SK-N-SH (cell line): ENCODE results near the gene MOK. TPM values are rescaled to one million over a fixed set of nuclear protein-coding genes. Genes with fewer than 3 reads are reported as not detected.

Experiments
- CTCF ChIA-PET: fragments of 300-600, 350-600 bp; formaldehyde crosslinking; extraction: SDS; loops from one replicate; lab custom pipeline; 2021; lab: Yijun Ruan, JAX
- POLR2A ChIA-PET: fragments of 350-600 bp; sonication (Branson Sonifier 250); formaldehyde crosslinking; extraction: SDS; loops from one replicate; lab custom pipeline; 2020; ENCODE audit warnings: antibody characterized with exemption, inconsistent platforms; lab: Yijun Ruan, JAX
- DNase-seq: peaks from one replicate; pipeline ENCODE4 v3.0.0; 2012
- H2AFZ ChIP-seq: fragments of 200-600 bp; sonication (generic); 2 replicates; pipeline ENCODE4 v1.8.1; 2016; ENCODE audit warnings: antibody characterized with exemption, mild to moderate bottlenecking, low read depth
- H3F3A ChIP-seq: fragments of 200-600 bp; sonication (generic); replicated peaks from 2 replicates; pipeline ENCODE3; 2016; ENCODE audit warnings: antibody characterized with exemption, mild to moderate bottlenecking; ENCODE audit not compliant: insufficient read depth
- H3K27ac ChIP-seq, 2 experiments: fragments of 200-500 bp in 1 of 2; fragments of 200-600 bp in 1 of 2; sonication (Bioruptor generic) in 1 of 2; sonication (generic), shearing (Covaris generic) in 1 of 2; 2 replicates each; pipeline versions ENCODE4 v1.5.1 to v1.6.1; 2014 to 2016; ENCODE audit warnings: low read depth in 2 of 2, inconsistent platforms in 1 of 2, low read length in 1 of 2, mild to moderate bottlenecking in 1 of 2, mixed read lengths in 1 of 2
- H3K27me3 ChIP-seq: fragments of 200-600 bp; sonication (generic), shearing (Covaris generic); 2 replicates; pipeline ENCODE4 v1.6.1; 2016; ENCODE audit warnings: mixed run types; ENCODE audit not compliant: insufficient read depth
- H3K36me3 ChIP-seq, 2 experiments: fragments of 200-500 bp in 1 of 2; fragments of 200-600 bp in 1 of 2; sonication (Bioruptor generic) in 1 of 2; sonication (generic) in 1 of 2; replicated peaks in 1 of 2; 2 replicates each; pipeline versions ENCODE3 to v1.5.1; 2014 to 2016; ENCODE audit warnings: low read length in 1 of 2, mild to moderate bottlenecking in 1 of 2; ENCODE audit not compliant: insufficient read depth in 2 of 2, control insufficient read depth in 1 of 2
- H3K4me1 ChIP-seq, 2 experiments: fragments of 200-500 bp in 1 of 2; fragments of 200-600 bp in 1 of 2; sonication (Bioruptor generic) in 1 of 2; sonication (generic), shearing (Covaris generic) in 1 of 2; 2 replicates each; pipeline versions ENCODE4 v1.5.1 to v1.6.1; 2014 to 2016; ENCODE audit warnings: low read depth in 1 of 2, low read length in 1 of 2, mixed run types in 1 of 2; ENCODE audit not compliant: insufficient read depth in 2 of 2, control insufficient read depth in 1 of 2
- H3K4me2 ChIP-seq: fragments of 200-600 bp; sonication (generic), shearing (Covaris generic); 2 replicates; pipeline ENCODE4 v1.6.1; 2017; ENCODE audit warnings: mixed run types
- H3K4me3 ChIP-seq, 2 experiments: fragments of 200-500 bp in 1 of 2; fragments of 200-600 bp in 1 of 2; sonication (Bioruptor generic) in 1 of 2; sonication (generic), shearing (Covaris generic) in 1 of 2; 2 replicates each; pipeline versions ENCODE4 v1.5.1 to v1.8.1; 2014 to 2016; ENCODE audit warnings: low read depth in 2 of 2, inconsistent platforms in 1 of 2, low read length in 1 of 2, mild to moderate bottlenecking in 1 of 2, mixed read lengths in 1 of 2, moderate library complexity in 1 of 2
- H3K79me2 ChIP-seq: fragments of 200-600 bp; sonication (generic); 2 replicates; pipeline ENCODE4 v1.8.1; 2017; ENCODE audit warnings: mild to moderate bottlenecking; ENCODE audit not compliant: insufficient read depth
- H3K9ac ChIP-seq: fragments of 200-600 bp; sonication (generic); 2 replicates; pipeline ENCODE4 v1.6.1; 2017; ENCODE audit warnings: mixed run types
- H3K9me2 ChIP-seq: fragments of 200-600 bp; sonication (generic); 2 replicates; pipeline ENCODE4 v1.6.1; 2017; ENCODE audit warnings: mixed run types
- H3K9me3 ChIP-seq: fragments of 200-600 bp; sonication (generic); 2 replicates; pipeline ENCODE4 v1.6.1; 2017; ENCODE audit warnings: mixed run types, mild to moderate bottlenecking, moderate library complexity
- H4K20me1 ChIP-seq: fragments of 200-600 bp; sonication (generic); 2 replicates; pipeline ENCODE4 v1.6.1; 2017; ENCODE audit warnings: mild to moderate bottlenecking, mixed run types; ENCODE audit not compliant: insufficient read depth
- ELF1 ChIP-seq: IDR thresholded peaks from 2 replicates; pipeline ENCODE4 v1.4.0; 2012
- EZH2phosphoT487 ChIP-seq: fragments of 200-600 bp; sonication (generic); IDR thresholded peaks from 2 replicates; pipeline ENCODE4 v1.6.1; 2017; ENCODE audit warnings: low read depth, mixed run types, mild to moderate bottlenecking, antibody characterized with exemption, moderate library complexity, borderline replicate concordance
- FOXJ3 ChIP-seq: sonication (generic); formaldehyde crosslinking; IDR thresholded peaks from 2 replicates; pipeline ENCODE4 v1.5.1; 2020; ENCODE audit warnings: mild to moderate bottlenecking, missing genetic modification reagents
- FOXM1 ChIP-seq: IDR thresholded peaks from 2 replicates; pipeline ENCODE4 v1.4.0; 2012; ENCODE audit warnings: low read depth, mild to moderate bottlenecking
- IRF3 ChIP-seq: fragments of 150-350 bp; IDR thresholded peaks from 2 replicates; pipeline ENCODE4 v1.6.1; 2016; ENCODE audit warnings: mild to moderate bottlenecking, low read depth, low read length
- MAX ChIP-seq: IDR thresholded peaks from 2 replicates; pipeline ENCODE4 v1.4.0; 2012; ENCODE audit warnings: low read depth
- MEF2A ChIP-seq: IDR thresholded peaks from 2 replicates; pipeline ENCODE4 v1.4.0; 2012; ENCODE audit warnings: low read depth, borderline replicate concordance
- MXI1 ChIP-seq: IDR thresholded peaks from 2 replicates; pipeline ENCODE4 v1.6.1; 2012; ENCODE audit warnings: mild to moderate bottlenecking, low read depth, low read length, improper control_type of control experiment
- NFIC ChIP-seq: IDR thresholded peaks from 2 replicates; pipeline ENCODE4 v1.4.0; 2012; ENCODE audit warnings: borderline replicate concordance
- NRF1 ChIP-seq: IDR thresholded peaks from 2 replicates; pipeline ENCODE4 v1.6.1; 2012; ENCODE audit warnings: low read depth, mild to moderate bottlenecking, low read length
- POLR2AphosphoS5 ChIP-seq: IDR thresholded peaks from 2 replicates; pipeline ENCODE4 v1.6.1; 2012; ENCODE audit warnings: low read depth, low read length
- RAD21 ChIP-seq: IDR thresholded peaks from 2 replicates; pipeline ENCODE4 v1.6.1; 2012; ENCODE audit warnings: mild to moderate bottlenecking, low read length
- REST ChIP-seq: IDR thresholded peaks from 2 replicates; pipeline ENCODE4 v1.6.1; 2012; ENCODE audit warnings: mild to moderate bottlenecking, low read depth, low read length, moderate library complexity
- RXRA ChIP-seq: IDR thresholded peaks from 2 replicates; pipeline ENCODE4 v1.4.0; 2012; ENCODE audit warnings: low read depth, mild to moderate bottlenecking, borderline replicate concordance
- SIN3A ChIP-seq: IDR thresholded peaks from 2 replicates; pipeline ENCODE4 v1.6.1; 2012; ENCODE audit warnings: low read depth, mild to moderate bottlenecking, low read length, moderate library complexity, borderline replicate concordance
- SMC3 ChIP-seq: IDR thresholded peaks from 2 replicates; pipeline ENCODE4 v1.6.1; 2012; ENCODE audit warnings: low read depth, low read length, improper control_type of control experiment
- YY1 ChIP-seq: IDR thresholded peaks from 2 replicates; pipeline ENCODE4 v1.4.0; 2012; ENCODE audit warnings: low read depth, mild to moderate bottlenecking
- WGBS: methylation state at CpG from one replicate; pipeline ENCODE4 v1.1.6; 2017; ENCODE audit warnings: low lambda C conversion rate; 5-methylcytosine and 5-hydroxymethylcytosine counted together
- polyA plus RNA-seq, 3 experiments: library from polyadenylated mRNA; depleted of rRNA; stranded (reverse); fragments of >200 nt; gene quantifications; 2 replicates each; pipeline ENCODE4 v1.2.3, GENCODE V29; 2012

Gene MOK
- polyA plus RNA-seq, 1 of the 3 experiments (the other 2 are of a cell fraction): 13.3 TPM

GRCh38 chr14:102225386-102225785 is 79.6 kb downstream of the MOK start:
- CTCF ChIA-PET: interaction anchor here (1.0 to 1.5 kb wide), 2 partner anchors 40 to 89 kb away, joined by 3 to 5 read pairs; no protein-coding TSS in a partner anchor
- POLR2A ChIA-PET: no interaction called here
- Histone ChIP-seq H3K9me3 (no peaks in the 10 kb centered on the region), H3K4me3 (no peak overlapping the region), H3K9ac (no peak overlapping the region), H3K4me1 (peaks cover 5 to 7% of the 10 kb centered on the region in 2 experiments; a peak in 2 of 4 replicates), H3K4me2 (no peak overlapping the region), H3K36me3 (peaks cover 0 to 10% of the 10 kb centered on the region in 2 experiments), H2AFZ (no peak overlapping the region), H3F3A (peaks cover 4% of the 10 kb centered on the region), H3K79me2 (no peaks in the 10 kb centered on the region), H3K9me2 (no peaks in the 10 kb centered on the region), H3K27me3 (no peaks in the 10 kb centered on the region), H4K20me1 (no peaks in the 10 kb centered on the region), H3K27ac (no peak overlapping the region; a peak in 1 of 4 replicates)
- no peak for DNase-seq
- TF ChIP-seq NFIC: no peak
- TF ChIP-seq RAD21: no peak
- TF ChIP-seq FOXJ3 (CRISPR knock-in tag): no peak
- no peak for TF ChIP-seq SMC3
- TF ChIP-seq FOXM1: no peak
- no peak for TF ChIP-seq IRF3
- no peak for TF ChIP-seq MAX
- no peak for TF ChIP-seq REST
- TF ChIP-seq ELF1: no peak
- TF ChIP-seq RXRA: no peak
- TF ChIP-seq POLR2AphosphoS5: no peak
- TF ChIP-seq NRF1: no peak
- TF ChIP-seq MXI1: no peak
- TF ChIP-seq MEF2A: no peak
- TF ChIP-seq YY1: no peak
- TF ChIP-seq EZH2phosphoT487: no peak
- TF ChIP-seq SIN3A: no peak
- WGBS: 97% methylated on average over 7 of the region's 7 CpGs
